HG02943 (cell line): ENCODE measurements around the gene AK9.
"Not testable (repeated sequence)": the region's sequence is repeated elsewhere in the genome, so short reads cannot be mapped to it uniquely, and the experiment has no call there.

Source experiments
- ATAC-seq: cut with Tn5 transposase; IDR thresholded peaks from one replicate; pipeline ENCODE4 v1.9.1; 2021; ENCODE audit warnings: mild to moderate bottlenecking, low read depth, moderate library complexity; ENCODE audit not compliant: unreplicated experiment

Gene AK9

DNA sequence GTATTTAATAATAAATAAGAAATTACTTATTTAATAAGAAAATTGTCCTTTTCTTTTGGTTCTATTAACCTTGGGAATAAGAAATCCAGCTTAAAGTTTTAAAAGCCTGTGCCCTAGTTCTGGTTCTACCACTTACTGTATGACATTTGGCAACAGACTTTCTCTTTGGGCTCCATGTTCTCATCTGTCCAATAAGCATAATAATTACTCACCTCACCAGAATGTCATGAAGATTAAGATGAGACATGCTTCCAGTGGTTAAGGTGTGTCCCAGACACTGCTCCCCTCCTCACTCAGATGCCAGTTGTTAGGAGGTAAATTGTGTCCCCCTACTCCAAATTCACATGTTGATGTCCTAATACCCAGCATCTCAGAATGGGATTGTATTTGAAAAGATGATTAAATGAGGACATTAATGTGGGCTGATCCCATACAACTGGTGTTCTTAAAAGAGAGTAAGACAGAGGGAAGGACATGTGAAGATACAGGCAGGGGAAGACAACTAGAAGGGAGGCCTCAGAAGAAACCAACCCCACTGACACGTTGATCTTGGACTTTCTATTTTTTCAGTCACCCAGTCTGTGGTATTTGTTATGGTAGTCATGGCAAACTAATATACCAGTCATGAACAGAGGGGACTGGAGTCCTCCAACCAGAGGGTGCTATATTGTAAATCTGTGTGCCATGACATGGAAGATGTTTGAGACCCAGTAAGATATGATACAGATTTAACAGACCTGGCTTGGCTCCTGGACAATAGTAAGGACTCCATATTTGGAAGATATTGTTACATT, 229.1 kb downstream of the AK9 start:
- no peak for ATAC-seq

DNA sequence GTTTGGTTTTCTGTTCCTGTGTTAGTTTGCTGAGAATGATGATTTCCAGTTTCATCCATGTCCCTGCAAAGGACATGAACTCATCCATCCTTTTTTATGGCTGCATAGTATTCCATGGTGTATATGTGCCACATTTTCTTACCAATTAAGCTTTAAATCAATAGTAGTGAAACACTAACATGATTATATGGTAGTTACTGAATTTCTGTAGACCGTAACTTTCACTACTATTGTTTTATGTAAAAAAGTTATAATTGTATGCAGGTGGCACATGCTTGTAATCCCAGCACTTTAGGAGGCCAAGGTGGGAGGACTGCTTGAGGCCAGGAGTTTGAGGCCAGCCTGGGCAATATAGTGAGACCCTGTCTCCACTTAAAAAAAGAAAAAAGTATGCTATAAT, 229.8 kb downstream of the AK9 start:
- not testable (repeated sequence) for ATAC-seq

DNA sequence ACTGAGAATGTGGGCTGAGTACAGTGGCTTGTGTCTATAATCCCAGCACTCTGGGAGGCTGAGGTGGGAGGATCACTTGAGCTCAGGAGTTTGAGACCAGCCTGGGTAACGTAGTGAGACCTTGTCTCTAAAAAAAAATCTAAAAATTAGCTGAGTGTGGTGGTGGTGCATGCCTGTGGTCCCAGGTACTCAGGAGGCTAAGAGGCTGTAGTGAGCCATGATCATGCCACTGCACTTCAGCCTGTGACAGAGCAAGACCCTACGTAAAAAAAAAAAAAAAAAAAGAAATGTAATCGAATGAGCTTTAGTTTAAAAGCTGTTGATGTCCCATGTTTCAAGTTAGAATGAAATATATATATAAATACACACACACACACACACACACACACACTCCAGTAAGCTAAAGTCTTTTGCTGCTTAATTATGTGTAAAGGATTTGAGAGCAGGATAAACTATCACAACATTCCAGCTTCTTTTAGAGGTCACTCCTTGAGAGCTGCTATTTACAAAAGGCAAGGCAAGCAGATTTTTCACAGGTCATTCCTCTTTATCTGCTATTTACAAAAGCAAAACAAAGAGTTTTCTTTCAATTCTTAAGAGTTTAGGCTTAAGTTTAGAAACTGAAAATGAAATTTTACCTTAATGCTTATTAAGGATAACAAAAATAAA, 230.7 kb downstream of the AK9 start:
- ATAC-seq, result no peak

DNA sequence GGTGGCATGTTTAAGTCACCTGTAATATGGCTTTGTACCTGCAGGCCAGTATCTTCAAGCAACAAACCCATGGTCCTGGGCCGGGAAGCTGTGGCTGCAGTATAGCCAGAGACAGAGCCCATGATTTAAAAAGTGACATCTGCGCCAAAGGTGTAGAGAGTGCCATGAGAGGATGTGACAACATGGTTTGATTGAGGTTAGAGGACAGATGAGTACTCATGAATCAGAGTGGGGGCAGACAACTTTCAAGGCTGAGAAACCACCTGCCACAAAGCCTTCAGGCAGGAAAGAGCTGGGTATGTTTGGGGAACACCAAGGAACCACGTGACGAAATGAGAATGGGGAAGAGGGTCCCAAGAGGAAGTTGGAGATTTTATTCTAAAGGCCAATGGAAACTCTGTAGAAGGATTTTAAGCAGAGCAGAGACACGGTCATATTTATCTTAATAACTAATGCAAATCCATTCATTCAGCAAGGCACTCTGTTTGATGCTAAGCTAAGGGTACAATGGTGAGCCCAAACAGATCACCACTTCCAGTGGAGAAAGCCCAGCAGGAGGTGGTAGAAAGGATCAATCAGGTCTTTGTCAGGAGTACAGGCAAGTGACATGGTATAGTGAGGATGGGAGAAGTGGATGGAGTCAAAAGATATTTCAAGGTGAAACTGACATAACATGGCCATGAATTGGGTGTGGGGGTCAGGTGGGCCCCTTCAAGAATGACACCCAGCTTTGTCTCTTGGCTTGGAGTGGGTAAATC, 232.0 kb downstream of the AK9 start:
- ATAC-seq, result no peak

DNA sequence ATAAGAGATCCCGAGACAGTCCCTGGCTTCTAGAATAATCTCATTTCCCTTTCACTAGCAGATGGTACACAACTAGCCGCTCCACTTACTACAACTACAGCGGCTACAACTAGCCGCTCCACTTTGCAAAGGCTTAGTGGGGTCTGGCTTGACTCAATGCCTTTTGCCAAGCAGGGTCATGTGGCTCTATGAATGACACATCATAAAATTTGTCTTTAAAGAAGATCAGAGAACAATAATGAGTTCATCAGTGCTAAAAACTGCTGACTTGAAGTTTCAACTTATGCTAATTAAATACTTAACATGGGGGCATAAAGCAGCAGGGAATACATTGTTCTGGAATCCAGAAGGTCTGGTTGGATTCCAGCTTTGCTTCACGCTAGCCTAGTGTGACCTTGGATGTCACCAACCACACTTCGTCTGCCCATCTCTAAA, 233.4 kb downstream of the AK9 start:
- ATAC-seq, result no peak

DNA sequence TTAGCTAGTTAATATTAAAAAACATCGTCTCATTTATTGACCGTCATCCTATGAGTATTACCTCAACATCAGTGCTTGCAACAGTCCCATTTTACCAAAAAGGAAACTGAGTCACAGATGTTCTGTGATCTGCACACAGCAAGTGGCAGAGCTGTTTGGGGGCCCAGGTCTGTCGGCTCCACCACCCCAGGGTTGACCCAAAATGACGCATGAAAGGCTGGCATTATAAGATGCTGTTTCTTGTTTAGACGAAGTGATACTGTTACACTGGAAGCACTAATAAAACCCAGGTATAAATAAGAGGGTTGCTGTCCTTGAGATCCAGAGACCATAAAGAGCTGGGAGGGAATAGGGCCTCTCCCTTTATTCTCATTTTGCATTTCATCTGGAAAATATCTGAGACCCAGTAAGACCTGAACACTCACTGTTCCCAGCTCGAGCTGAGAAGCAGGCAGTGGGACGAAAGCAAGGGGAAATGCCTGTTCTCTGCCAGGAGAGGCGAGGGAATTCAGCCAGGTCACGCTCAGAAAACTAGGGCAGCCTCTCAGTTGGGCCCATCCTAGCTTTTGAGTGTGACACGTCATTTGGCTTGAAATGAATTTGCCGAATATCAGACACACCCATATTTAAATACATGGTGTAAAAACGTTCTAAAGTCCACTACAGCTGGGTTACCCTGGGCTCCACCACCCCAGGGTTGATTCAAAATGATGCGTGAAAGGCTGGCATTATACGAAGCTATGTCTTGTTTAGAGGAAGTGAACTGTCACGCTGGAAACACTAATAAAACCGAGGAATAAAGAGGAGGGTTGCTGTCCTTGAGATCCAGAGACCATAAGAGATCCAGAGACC, 234.1 kb downstream of the AK9 start:
- no peak for ATAC-seq

DNA sequence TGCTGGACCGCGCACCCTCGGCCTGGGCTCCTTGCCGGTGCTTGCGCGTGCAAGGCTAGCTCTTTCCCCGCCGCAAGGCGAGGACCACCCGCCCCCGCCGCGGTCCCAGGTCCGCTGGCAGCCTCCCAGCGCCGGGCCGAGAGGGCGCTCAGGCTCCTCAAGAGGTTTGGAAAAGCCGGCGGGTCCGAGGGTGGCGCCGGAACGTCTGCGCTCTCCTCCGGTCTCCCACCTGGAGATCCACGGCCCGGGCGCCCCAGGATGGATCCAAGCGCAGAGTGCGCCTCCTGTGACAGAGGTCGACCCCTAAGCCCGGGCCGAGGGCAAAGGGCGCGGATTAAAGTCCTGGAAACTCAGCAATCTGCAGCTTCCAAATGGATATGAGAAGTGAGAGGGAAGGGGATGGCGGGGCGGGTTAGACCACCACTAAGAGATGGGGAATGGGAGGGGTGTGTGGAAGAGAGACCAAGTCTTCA, 234.9 kb downstream of the AK9 start:
- ATAC-seq, result no peak

DNA sequence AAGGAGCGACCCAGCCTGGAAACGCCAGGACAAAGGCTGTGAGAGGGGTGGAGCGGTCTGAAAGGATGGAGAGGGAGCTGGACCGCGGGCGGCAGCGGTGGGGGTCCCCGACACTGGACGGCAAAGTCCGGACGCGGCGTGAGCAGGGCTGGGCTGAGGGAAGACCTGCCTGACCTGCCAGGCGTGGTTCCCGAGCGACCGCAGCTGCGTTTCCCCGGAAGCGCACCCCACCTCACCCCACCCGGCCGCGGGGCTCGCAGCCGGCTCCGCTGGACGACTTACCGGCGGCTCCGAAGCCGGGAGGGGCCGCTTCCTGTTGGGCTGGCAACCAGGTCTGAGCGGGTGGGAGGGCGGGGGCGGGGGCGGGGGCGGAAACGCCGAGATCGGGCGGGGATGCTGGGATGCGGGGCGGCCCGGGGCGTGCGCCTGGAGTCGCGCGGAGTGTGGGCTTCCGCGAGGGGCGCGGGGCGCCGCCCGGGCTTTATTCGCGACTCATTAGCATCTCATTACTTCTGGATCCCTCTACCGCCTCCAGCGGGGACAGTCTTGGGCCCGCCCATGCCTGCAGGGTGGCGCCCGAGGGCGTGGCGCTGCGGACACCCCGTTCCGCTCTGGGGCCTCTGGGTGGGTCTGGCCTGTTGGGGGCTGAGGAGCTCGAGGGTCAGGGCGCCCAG, 235.4 kb downstream of the AK9 start, which contains the start of gene MICAL1:
TSS of gene MICAL1 (minus strand) at position 336 of the 674 bp plus-strand sequence. CDS start 1,576 bp downstream, outside the sequence.
- peak; percentile 54 for ATAC-seq

DNA sequence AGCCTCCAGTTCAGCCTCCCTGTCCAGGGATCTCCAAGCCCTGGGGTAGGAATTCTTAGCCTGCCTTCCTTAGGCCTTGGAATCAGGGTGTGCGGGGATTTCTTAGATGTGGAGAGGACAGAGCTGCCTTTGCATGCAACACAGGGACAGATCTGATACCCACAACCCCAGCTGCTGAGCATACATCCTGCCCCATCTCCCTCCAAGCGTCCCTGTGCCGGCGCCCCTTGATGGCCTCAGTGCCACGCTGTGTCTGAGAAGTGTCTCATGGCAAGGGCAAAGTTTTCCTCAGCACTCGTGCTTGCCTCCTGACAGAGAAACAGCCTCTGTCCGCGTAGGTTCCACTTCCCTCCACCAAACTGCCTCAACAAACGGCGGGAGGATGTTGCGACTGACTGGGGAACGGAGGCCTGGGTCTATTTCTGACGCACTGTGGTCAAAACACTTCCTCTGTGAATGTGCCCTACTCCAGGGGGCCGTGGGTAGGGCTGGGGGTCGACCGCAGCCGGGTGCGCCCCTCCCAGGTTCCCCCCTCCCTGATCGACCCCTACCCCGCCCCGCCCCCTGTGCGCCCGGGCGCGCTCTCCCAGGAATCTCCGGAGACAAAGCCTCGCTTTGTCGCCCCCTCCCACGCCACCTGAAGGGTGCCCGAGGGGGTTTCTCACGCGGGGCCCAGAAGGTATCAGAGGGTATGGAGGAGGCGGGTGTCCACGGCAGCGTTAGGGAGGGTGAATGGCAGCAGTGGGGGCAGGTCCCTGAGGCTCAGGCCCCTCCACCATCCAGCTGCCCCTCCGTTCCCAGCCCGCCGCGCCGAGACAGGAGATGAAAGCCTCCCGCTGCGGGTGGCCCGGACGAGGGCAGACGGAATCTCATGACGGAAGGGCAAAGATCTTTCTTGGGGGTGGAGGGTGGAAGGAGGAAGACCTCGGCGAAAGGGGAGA, 236.2 kb downstream of the AK9 start:
- ATAC-seq, result peak; percentile 30

DNA sequence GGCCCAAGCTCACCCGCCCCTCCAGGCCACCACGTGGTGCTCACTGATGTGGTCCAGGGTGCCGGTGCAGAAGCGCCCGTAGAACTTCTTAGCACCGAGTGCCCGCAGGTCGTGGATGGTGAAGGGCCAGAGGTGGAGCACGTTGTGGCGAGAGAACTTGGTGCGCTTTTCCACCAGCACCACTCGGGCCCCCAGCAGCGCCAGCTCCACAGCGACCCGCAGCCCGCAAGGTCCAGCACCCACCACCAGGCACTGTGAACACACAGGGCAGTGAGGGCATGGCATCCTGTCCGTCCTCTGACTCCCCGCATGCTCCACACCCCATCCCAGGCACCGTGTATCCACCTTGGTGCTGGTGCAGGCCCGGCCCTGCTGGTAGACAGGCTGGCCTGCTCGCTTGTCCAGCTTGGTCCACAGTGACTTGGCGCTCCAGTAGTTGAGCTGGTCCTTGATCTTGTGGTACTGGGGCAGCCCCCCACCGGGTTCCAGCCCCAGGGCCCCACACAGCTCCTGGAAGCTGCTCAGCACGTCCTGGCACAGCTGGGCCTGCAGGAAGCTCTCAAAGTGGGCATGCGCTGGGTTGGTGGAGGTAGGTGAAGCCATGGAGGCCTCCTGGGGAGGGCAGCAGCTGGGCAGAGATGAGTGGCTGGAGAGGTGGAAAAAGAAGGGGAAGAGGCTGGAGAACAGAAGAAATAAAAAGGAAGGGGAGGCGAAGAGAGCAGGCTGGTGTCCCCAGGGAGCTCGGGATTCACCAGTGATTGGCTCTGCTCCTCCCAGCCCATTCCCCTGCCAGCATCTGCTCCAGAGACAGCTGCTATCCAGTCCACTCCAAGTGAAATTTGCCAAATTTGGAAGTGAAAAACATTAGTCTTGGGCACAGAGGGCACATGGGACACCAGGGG, 237.2 kb downstream of the AK9 start:
- ATAC-seq, result no peak

DNA sequence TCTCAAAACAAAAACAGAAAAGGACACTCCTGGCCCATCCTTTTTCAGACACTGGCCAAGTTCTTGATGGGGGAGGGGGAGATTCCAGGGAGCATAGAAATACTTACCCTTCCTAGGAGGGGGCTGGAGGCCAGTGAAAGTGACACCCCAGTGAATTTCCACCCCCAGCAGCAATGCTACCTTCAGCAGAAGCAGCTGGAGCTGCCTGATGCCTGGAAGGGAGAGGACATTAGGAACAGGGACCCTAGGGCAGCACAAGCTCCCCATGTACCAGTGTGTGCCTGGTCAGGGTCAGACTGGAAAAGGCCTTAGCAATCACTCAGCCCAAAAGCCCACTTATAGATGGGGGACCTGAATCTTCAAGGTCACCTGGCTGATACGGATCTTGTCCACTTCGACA, 237.8 kb downstream of the AK9 start:
- ATAC-seq, result no peak

DNA sequence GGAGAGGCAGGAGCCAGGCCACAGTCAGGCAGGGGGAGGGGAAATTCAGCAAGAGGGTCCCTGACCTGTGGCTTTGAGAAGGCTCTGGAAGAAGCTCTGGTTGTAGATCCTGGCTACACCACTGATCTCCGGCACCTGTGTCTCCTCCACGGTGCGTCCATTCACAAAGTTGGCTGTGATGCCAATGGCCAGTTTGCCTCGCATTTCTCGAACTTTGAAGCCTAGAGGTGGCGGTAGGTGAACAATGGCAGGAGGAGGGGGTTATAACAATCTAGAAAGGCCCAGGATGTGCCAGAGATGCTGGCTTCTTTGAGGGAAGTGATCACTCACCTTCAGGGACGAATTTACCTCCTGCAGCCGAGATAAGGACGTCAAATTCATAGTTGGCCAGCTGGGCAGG, 238.8 kb downstream of the AK9 start:
- no peak for ATAC-seq

DNA sequence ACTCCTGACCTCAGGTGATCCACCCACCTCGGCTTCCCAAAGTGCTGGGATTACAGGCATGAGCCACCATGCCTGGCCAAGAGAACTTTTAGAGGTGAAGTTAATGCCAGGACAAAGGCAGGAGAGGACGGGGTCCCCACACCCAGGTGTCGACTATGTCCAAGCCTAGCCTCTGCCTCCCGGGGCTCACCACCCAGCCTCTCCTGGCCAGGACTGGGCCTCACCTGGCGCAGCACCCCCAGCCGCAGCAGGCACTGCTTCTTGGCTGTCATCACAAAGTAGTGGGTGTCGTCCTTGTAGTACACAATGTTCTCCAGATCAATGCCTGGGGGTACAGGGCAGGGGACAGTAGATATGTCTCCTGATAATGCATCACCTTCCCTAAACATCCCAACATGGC, 239.6 kb downstream of the AK9 start:
- no peak for ATAC-seq

DNA sequence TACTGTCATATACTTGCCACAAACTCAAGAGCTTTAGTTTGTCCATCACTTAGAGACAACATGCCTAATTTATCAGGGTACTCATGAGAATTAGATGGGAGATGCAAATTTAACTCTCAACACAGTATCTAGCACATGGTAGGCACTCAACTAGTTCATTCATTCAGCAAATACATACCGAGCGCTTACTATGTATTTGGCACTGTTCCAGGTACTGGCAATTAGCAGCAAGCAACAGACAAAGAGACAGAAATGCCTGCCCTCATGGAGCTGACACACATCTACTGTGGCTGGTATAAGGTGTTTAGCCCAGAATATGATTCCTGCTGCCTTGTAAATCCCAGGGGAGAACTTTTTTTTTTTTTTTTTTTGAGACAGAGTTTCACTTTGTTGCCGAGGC, 240.2 kb downstream of the AK9 start:
- ATAC-seq, result no peak

DNA sequence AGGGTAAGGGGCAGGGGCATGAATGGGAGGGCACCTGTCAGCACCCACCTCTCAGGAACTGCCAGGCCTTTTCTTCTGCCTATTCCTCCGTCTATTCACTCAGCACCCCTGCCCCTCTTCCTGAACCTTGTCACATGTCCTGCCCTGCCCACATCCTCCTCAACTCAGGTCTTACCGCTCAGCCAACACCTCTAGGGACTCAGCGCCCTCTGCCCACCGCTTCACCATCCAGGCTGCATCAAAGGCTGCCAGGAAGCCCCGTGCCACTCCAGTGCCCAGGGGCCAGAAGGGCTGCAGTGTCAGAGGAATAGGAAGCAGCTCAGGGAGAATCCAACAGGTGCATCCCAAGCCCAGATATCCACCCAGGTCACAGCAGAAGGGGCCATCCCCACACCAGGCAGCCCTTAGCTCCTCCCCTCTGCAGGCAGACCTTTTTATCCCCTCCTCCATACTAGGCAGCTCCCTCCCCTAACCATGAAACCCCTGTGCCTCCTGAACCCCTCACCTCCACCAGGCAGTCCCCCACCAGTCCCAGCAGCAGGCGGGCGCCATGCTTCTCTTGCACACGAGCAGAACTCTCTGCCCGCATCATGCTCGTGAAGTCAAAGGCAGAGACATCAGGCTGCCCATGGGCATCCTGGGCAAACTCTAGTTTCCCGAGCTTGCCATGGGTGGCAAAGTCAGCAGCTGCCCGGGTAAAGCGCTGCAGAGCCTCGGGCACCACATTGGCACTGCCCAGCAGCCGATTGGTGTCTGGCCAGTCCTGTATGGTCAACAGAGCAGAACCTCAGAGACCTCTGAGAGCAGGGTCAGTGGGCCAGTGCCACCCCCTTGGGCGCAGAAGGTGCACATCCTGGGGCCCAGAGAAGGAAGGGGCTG, 241.0 kb downstream of the AK9 start:
- no peak for ATAC-seq

DNA sequence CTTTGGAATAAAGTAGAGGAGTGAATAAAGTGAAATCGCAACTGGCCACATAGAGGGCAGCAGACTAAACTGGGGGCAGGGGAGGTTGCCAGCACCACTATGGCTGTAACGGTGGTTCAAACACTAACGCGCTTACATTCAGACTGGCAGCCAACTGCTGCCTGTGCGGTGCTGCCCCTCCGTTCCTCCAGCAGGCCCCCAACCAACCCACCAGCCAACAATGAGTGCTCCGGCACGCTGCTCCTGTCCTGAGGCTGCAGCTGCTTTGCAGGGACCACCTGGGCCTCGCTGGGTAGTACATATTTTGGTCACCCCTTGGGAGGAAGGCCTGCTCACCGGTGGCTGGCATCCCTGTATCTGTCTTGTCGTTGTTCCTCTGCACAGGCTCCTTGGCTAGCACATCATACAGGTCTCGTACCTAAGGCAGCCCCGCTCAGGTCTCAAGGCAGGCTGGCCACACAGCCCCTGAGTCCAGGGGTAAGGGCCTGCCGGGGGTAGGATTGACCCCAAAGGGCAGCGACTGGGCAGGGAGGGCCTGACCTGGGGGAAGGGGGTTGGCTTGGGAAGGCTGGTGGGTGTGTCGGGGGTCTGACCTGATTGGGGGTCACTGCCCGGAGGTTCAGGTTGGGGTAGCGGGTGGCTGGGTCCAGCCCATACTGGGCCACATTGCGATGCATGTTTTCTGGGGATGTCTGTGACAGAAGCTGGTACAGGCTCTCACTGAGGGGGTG, 241.8 kb downstream of the AK9 start:
- no peak for ATAC-seq
